ENCODE data around the gene TBXT. TPM values are rescaled to one million over a fixed set of nuclear protein-coding genes. Genes with fewer than 3 reads are reported as not detected.
"Not testable (repeated sequence)": the region's sequence is repeated elsewhere in the genome, so short reads cannot be mapped to it uniquely, and the experiment has no call there.

TBXT gene
- total RNA-seq, 1 donor from 2014 or later: not detected

DNA sequence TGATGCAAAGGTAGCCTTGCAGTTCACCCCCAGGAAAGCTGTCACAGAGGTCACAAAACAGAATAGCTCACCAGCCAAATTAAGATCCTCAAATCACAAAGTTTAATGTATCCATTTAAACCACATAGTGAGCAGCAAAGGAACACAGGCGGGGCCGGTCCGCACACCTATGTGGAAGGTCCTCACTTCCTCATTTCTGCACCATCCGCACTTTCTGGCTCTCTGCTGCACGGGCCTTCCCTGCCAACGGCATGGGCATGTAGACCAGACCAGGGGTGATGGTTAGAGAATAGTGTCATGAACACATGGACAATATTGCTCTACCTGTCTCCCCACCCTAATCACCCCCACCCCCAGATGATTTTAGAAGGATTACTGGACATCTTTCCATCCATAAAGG is 12.1 kb upstream of the TBXT start:
- peaks cover 4% of the 10 kb centered on the region for H3K27me3 Mint-ChIP-seq (ENCODE audit: unreplicated experiment)
- TF ChIP-seq, protein P1, sequence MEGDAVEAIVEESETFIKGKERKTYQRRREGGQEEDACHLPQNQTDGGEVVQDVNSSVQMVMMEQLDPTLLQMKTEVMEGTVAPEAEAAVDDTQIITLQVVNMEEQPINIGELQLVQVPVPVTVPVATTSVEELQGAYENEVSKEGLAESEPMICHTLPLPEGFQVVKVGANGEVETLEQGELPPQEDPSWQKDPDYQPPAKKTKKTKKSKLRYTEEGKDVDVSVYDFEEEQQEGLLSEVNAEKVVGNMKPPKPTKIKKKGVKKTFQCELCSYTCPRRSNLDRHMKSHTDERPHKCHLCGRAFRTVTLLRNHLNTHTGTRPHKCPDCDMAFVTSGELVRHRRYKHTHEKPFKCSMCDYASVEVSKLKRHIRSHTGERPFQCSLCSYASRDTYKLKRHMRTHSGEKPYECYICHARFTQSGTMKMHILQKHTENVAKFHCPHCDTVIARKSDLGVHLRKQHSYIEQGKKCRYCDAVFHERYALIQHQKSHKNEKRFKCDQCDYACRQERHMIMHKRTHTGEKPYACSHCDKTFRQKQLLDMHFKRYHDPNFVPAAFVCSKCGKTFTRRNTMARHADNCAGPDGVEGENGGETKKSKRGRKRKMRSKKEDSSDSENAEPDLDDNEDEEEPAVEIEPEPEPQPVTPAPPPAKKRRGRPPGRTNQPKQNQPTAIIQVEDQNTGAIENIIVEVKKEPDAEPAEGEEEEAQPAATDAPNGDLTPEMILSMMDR (IDR thresholded peaks at IDR 0.05; ENCODE audit: partially characterized antibody, unreplicated experiment): no peak
- H3K27ac Mint-ChIP-seq (ENCODE audit: unreplicated experiment): no peak overlapping the region
- no peak for DNase-seq
- no peaks in the 10 kb centered on the region for H3K36me3 Mint-ChIP-seq (ENCODE audit: unreplicated experiment)
- no peaks in the 10 kb centered on the region for H3K4me1 Mint-ChIP-seq (ENCODE audit: low read depth, unreplicated experiment)
- no peak overlapping the region for H3K4me3 Mint-ChIP-seq (ENCODE audit: unreplicated experiment)
- peaks cover 5% of the 10 kb centered on the region for H3K9me3 Mint-ChIP-seq (ENCODE audit: unreplicated experiment)

DNA sequence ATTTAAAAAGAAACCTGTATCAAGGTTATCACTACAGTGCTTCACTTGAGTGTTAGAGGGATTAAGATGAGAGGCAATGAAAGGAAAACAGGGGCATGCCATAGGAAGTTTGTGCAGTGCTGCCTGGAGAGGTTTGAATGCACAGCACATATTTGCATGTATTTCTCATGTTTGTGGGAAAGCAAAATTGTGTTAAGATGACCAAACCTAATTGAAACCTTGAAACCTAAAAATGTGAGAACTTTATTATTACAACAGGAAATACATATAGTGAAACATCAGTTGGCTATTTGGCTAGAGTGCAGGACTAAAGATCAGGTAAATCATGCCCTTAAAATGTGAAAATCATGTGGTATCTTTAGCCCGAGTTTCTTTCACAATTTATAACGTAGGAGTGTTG is 8.5 kb upstream of the TBXT start:
- peaks cover 2% of the 10 kb centered on the region for H3K27me3 Mint-ChIP-seq (ENCODE audit: unreplicated experiment)
- no peaks in the 10 kb centered on the region for H3K36me3 Mint-ChIP-seq (ENCODE audit: unreplicated experiment)
- H3K27ac Mint-ChIP-seq (ENCODE audit: unreplicated experiment): no peak overlapping the region
- H3K4me1 Mint-ChIP-seq (ENCODE audit: low read depth, unreplicated experiment): no peaks in the 10 kb centered on the region
- TF ChIP-seq, protein P1 (IDR thresholded peaks at IDR 0.05; ENCODE audit: partially characterized antibody, unreplicated experiment): no peak
- H3K4me3 Mint-ChIP-seq (ENCODE audit: unreplicated experiment): no peak overlapping the region
- peaks cover 5% of the 10 kb centered on the region for H3K9me3 Mint-ChIP-seq (ENCODE audit: unreplicated experiment)
- no peak for DNase-seq

DNA sequence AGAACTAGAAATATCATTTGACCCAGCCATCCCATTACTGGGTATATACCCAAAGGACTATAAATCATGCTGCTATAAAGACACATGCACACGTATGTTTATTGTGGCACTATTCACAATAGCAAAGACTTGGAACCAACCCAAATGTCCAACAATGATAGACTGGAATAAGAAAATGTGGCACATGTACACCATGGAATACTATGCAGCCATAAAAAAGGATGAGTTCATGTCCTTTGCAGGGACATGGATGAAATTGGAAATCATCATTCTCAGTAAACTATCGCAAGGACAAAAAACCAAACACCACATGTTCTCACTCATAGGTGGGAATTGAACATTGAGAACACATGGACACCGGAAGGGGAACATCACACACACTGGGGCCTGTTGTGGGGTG is 7.4 kb upstream of the TBXT start:
- H3K27ac Mint-ChIP-seq (ENCODE audit: unreplicated experiment); H3K9me3 Mint-ChIP-seq (ENCODE audit: unreplicated experiment); H3K27me3 Mint-ChIP-seq (ENCODE audit: unreplicated experiment); H3K4me1 Mint-ChIP-seq (ENCODE audit: low read depth, unreplicated experiment); H3K4me3 Mint-ChIP-seq (ENCODE audit: unreplicated experiment); DNase-seq; H3K36me3 Mint-ChIP-seq (ENCODE audit: unreplicated experiment): not testable (repeated sequence)

DNA sequence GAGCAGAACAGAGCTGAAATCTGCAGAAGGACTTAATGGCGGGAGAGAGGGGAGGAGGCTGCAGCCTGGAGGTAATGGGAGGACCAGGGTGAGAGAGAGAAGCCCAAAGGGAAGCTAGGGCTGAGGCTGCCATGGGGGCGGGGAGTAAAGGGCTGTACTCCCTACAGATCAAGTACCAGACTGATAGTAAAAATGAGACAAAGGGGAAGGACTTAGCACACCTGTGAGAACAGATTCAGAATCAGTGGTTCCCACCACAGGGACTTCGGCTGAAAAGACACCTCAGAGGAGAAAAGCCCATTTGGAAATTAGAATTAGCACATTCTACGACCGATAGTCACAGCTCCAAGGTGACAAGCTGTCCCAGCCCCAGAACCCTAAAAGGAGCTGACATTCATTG is 6.4 kb upstream of the TBXT start:
- Mint-ChIP-seq H3K27me3 (ENCODE audit: unreplicated experiment) (peaks cover 12% of the 10 kb centered on the region), H3K9me3 (ENCODE audit: unreplicated experiment) (peaks cover 7% of the 10 kb centered on the region), H3K36me3 (ENCODE audit: unreplicated experiment) (no peaks in the 10 kb centered on the region), H3K4me1 (ENCODE audit: low read depth, unreplicated experiment) (peaks cover 3% of the 10 kb centered on the region), H3K27ac (ENCODE audit: unreplicated experiment) (no peak overlapping the region), H3K4me3 (ENCODE audit: unreplicated experiment) (no peak overlapping the region)
- DNase-seq: no peak
- TF ChIP-seq, protein P1 (IDR thresholded peaks at IDR 0.05; ENCODE audit: partially characterized antibody, unreplicated experiment): no peak

DNA sequence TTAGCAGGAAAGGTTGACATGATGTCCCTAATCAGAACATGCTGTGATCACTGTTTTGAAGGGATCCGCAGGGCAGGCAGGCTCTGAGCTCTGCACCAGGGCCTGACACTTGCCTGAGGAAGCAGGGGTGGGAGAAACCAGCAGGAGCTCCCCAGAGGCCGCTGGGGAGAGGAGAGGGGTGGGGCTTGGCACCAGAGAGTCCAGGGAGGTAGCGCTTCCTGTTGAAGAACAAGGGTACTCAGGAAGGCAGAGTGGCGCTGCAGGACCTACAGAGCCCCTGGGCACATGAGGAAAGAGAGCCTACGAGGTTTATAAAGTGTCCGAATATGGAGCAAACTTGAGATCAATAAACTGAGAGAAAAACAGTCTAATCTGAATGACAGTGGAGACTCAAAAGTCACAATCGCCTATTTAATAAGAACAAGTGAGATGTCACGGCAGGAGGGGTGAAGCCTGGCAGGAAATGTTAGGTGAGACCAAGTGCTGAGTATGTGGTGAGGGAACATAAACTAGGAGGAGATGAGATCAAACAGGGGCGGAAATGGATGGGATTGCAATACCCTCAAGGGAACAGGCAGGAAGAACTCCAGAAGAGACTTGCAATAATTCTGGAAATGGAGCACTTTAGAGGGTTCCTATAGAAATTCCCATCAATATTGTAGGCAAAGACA is 5.8 kb upstream of the TBXT start:
- TF ChIP-seq, protein P1 (IDR thresholded peaks at IDR 0.05; ENCODE audit: partially characterized antibody, unreplicated experiment): no peak
- H3K36me3 Mint-ChIP-seq (ENCODE audit: unreplicated experiment): no peaks in the 10 kb centered on the region
- DNase-seq: no peak
- H3K9me3 Mint-ChIP-seq (ENCODE audit: unreplicated experiment): peaks cover 7% of the 10 kb centered on the region
- no peak overlapping the region for H3K4me3 Mint-ChIP-seq (ENCODE audit: unreplicated experiment)
- no peak overlapping the region for H3K27ac Mint-ChIP-seq (ENCODE audit: unreplicated experiment)
- peaks cover 4% of the 10 kb centered on the region for H3K4me1 Mint-ChIP-seq (ENCODE audit: low read depth, unreplicated experiment)
- H3K27me3 Mint-ChIP-seq (ENCODE audit: unreplicated experiment): peaks cover 14% of the 10 kb centered on the region
